Small intestine (tissue), 7 donors: ENCODE results near the gene PCYT2. TPM values are rescaled to one million over a fixed set of nuclear protein-coding genes. Genes with fewer than 3 reads are reported as not detected.

Experiments used
- DNase-seq, 2 donors: peaks; one replicate each; pipeline versions ENCODE4 v3.0.0 to v3.0.0-alpha.2; 2013
- FAIRE-seq: peaks from 2 replicates; lab custom pipeline; 2012; peaks lifted over from hg19 to GRCh38; lab: Jason Lieb, UNC
- H3K27ac ChIP-seq, 3 donors: one replicate each; pipeline ENCODE4 v1.5.1; 2013; ENCODE audit warnings: low read length in 2 of 3, mild to moderate bottlenecking in 2 of 3, control low read depth in 1 of 3, inconsistent platforms in 1 of 3, low read depth in 1 of 3, moderate library complexity in 1 of 3
- H3K27me3 ChIP-seq, 3 donors: one replicate each; pipeline ENCODE4 v1.6.1; 2013; ENCODE audit warnings: low read length in 3 of 3, inconsistent platforms in 1 of 3; ENCODE audit not compliant: control insufficient read depth in 3 of 3, insufficient read depth in 3 of 3
- H3K36me3 ChIP-seq, 3 donors: one replicate each; pipeline ENCODE4 v1.6.1; 2013; ENCODE audit warnings: low read length in 3 of 3, inconsistent platforms in 1 of 3, low read depth in 1 of 3, mild to moderate bottlenecking in 1 of 3, moderate library complexity in 1 of 3; ENCODE audit not compliant: control insufficient read depth in 3 of 3, insufficient read depth in 2 of 3
- H3K4me1 ChIP-seq, 3 donors: one replicate each; pipeline ENCODE4 v1.6.1; 2013; ENCODE audit warnings: low read length in 2 of 3, inconsistent platforms in 1 of 3, low read depth in 1 of 3, mild to moderate bottlenecking in 1 of 3, moderate library complexity in 1 of 3; ENCODE audit not compliant: control insufficient read depth in 3 of 3, insufficient read depth in 2 of 3
- H3K4me3 ChIP-seq, 3 donors: one replicate each; pipeline ENCODE4 v1.5.1; 2013; ENCODE audit warnings: low read length in 3 of 3, control low read depth in 1 of 3, inconsistent platforms in 1 of 3, low read depth in 1 of 3, mild to moderate bottlenecking in 1 of 3, moderate library complexity in 1 of 3
- H3K9me3 ChIP-seq, 2 donors: one replicate each; pipeline ENCODE4 v1.6.1; 2013; ENCODE audit warnings: low read depth in 1 of 2, low read length in 1 of 2; ENCODE audit not compliant: control insufficient read depth in 2 of 2, insufficient read depth in 1 of 2
- WGBS, 3 donors: extraction: QIAGEN DNeasy Blood & Tissue Kit; methylation state at CpG; one replicate each; pipeline ENCODE4 v1.1.7; 2013; 5-methylcytosine and 5-hydroxymethylcytosine counted together
- polyA plus RNA-seq, 4 donors: library from polyadenylated mRNA; stranded (reverse) in 3 of 4; unstranded in 1 of 4; fragments of 200-250 nt in 3 of 4; fragments of 120-200 nt in 1 of 4; gene quantifications; one replicate each; pipeline versions ENCODE4 v1.2.1 to v1.2.3, GENCODE V29; 2013
- donor health status: healthy with polysubstance abuse.
- donor health status: control.
- donor health status: control.
- donor health status: Bipolar disorder and iron deficiency.
- donor health status: healthy.

PCYT2 gene
- polyA plus RNA-seq, 4 donors, result 32.6 to 303 (median 174) TPM

DNA sequence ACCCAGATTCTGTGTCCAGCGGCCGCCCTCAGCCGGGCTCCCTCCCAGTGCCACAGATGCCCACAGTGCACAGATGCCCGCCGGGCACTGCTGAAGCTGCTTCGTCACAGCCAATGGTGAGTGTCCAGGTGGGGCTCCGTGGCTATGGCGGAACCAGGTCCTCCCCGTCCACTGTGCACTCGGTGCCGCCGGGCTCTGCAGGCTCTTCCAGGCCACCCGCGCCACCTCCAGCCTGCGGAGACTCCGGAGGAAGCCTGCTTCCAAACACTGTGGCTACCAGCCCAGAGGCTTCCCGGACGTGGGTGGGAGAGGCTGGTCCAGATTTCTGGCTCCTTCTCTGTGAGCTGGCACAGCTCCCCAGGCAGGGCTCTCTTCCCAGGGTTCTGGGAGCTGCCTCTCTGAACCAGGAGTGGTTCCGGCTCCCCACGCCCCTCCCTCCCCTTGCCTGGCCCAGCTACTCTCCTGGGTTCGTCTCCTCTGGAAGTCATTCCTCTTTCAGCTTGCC, 28.7 kb upstream of the PCYT2 start:
- Histone ChIP-seq H3K9me3 (no peaks in the 10 kb centered on the region), H3K27me3 (peaks cover 0 to 14% (median 3%) of the 10 kb centered on the region in 3 donors), H3K27ac (no peak overlapping the region), H3K4me1 (peaks cover 0 to 8% (median 0%) of the 10 kb centered on the region in 3 donors), H3K4me3 (no peak overlapping the region), H3K36me3 (peaks cover 0 to 7% (median 0%) of the 10 kb centered on the region in 3 donors)
- WGBS, 3 donors, result 84 to 90% (median 85%) methylated on average over 16 to 21 of the region's 21 CpGs
- DNase-seq (no peak), FAIRE-seq (no peak)

DNA sequence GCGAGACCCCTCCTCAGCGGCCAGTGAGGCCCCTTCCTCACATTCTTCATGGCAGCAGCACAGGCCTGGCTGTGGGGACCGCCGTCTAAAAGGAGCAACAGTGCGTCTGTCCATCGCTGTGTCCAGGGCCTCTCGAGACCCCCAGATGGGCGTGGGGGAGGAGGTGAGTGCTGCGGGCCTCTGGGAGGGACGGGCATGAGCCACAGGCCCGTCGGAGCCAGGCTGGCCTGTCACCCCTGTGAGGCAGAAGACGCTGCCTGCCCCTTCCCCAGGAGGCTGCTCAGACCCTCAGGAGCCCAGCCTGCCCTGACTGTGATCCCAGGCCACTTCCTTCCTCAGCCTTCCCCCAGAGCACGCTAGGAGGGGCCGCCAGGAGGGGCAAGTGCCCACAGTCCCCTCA, 28.0 kb upstream of the PCYT2 start:
- Histone ChIP-seq H3K27me3 (peaks cover 0 to 14% (median 0%) of the 10 kb centered on the region in 3 donors), H3K9me3 (no peaks in the 10 kb centered on the region), H3K4me1 (peaks cover 0 to 8% (median 0%) of the 10 kb centered on the region in 3 donors), H3K27ac (no peak overlapping the region), H3K4me3 (no peak overlapping the region), H3K36me3 (peaks cover 0 to 10% (median 0%) of the 10 kb centered on the region in 3 donors)
- WGBS, 3 donors, result 68 to 83% (median 79%) methylated on average over 14 to 15 of the region's 15 CpGs
- DNase-seq (no peak), FAIRE-seq (no peak)

DNA sequence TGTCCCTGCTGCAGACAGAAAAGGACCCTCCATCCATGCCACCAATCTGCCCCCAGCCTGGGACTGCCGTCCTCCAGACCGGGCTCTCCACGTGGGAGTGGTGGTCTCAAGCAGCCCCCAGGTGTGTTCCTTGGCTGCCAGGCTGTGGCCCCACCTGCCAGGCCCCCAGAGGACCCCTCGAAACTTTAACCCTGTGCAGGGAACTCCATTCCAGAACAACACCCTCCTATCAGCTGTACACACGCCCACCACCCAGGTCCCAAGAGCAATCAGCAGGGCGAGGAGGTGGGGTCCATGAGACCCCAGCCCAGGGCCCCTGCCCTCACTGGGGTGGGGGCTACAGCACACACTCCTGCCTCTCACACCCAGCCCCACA, 24.5 kb upstream of the PCYT2 start:
- H3K4me3 ChIP-seq, result no peak overlapping the region
- H3K27me3 ChIP-seq, result peaks cover 0 to 5% (median 0%) of the 10 kb centered on the region in 3 donors
- H3K4me1 ChIP-seq, result peaks cover 0 to 8% (median 0%) of the 10 kb centered on the region in 3 donors
- 86 to 89% (median 88%) methylated on average over 6 of the region's 6 CpGs for WGBS, 3 donors
- H3K36me3 ChIP-seq, result peaks cover 0 to 16% (median 0%) of the 10 kb centered on the region in 3 donors
- no peak overlapping the region for H3K27ac ChIP-seq
- no peak for FAIRE-seq
- no peak for DNase-seq
- H3K9me3 ChIP-seq, result no peaks in the 10 kb centered on the region

DNA sequence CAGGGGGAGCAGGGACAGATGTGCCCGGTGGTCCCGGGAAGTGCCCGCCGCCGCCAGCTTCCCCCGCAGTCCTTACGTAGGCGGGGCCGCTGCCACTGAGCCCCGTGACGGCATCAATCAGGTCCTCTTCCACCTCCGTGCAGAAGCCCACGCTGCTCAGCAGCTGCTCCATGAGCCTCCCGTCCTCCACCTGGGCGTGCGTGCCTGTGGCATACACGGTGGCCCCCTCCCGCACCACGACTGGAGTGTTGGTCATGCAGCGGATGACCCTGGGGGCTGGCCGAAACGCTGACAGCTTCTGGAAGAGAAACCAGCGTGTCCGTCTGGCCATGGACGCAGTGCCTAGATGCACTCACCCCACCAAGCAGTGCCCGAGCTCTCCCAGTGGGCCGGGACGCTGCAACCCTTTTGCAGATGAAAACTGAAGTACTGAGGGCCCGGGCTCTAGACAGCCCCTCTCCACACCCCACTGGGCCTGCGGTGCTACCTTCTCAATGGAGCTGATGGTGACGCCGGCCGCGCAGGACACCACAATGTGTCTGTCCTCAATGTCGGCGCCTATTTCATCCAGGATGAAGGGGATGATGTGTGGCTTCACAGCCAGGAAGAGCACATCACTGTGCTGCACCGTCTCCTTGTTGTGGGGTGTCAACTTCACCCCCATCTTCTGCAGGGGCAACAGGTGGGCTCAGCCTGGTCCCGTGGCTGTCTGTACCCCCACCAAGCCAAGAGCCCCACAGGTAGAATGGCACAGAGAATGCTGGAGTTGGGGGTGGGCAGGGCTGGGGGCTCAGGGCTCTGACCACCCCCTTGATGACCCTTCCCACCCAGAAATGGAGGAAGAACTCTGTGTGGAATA, 23.9 kb upstream of the PCYT2 start:
- no peaks in the 10 kb centered on the region for H3K9me3 ChIP-seq
- H3K27me3 ChIP-seq, result peaks cover 0 to 5% (median 0%) of the 10 kb centered on the region in 3 donors
- no peak for DNase-seq
- 93 to 96% (median 94%) methylated on average over 36 to 38 of the region's 38 CpGs for WGBS, 3 donors
- peaks cover 0 to 18% (median 0%) of the 10 kb centered on the region in 3 donors for H3K36me3 ChIP-seq
- FAIRE-seq, result no peak
- no peak overlapping the region for H3K27ac ChIP-seq
- peaks cover 0 to 8% (median 0%) of the 10 kb centered on the region in 3 donors for H3K4me1 ChIP-seq
- H3K4me3 ChIP-seq, result no peak overlapping the region

DNA sequence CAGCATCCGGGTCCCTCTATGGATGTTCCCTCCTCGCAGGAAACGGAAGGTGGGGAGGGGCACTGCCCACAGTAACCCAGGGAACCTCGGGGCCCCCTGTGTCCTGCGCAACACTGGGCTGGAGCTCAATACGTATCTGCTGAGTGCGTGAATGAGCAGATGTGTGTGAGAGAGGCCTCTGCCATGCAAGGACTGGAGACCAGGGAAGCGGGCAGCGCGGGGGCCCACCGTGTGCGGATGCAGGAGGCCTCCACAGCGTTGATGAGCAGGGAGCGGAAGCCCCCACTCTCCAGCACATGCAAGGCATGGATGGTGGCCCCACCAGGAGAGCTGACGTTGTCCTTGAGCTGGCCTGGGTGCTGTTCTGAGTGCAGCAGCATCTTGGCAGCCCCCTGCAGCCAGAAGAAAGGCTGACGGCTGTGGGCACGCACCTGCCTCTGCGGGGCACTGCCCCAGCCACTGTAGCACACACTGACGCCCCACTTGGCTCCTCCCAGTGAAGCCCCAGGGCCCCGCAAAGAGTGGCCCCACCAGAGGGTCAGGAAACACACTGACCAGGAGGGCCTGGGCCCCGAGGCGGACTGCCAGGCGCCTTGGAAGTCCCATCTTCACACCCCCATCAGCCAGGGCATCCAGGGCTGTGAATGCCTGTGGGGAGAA, 23.0 kb upstream of the PCYT2 start:
- FAIRE-seq, result no peak
- Histone ChIP-seq H3K27ac (no peak overlapping the region), H3K9me3 (no peaks in the 10 kb centered on the region), H3K4me1 (peaks cover 0 to 8% (median 0%) of the 10 kb centered on the region in 3 donors), H3K36me3 (peaks cover 0 to 18% (median 0%) of the 10 kb centered on the region in 3 donors), H3K4me3 (no peak overlapping the region), H3K27me3 (peaks cover 0 to 5% (median 0%) of the 10 kb centered on the region in 3 donors)
- 88 to 89% (median 88%) methylated on average over 22 to 23 of the region's 23 CpGs for WGBS, 3 donors
- DNase-seq, result no peak

DNA sequence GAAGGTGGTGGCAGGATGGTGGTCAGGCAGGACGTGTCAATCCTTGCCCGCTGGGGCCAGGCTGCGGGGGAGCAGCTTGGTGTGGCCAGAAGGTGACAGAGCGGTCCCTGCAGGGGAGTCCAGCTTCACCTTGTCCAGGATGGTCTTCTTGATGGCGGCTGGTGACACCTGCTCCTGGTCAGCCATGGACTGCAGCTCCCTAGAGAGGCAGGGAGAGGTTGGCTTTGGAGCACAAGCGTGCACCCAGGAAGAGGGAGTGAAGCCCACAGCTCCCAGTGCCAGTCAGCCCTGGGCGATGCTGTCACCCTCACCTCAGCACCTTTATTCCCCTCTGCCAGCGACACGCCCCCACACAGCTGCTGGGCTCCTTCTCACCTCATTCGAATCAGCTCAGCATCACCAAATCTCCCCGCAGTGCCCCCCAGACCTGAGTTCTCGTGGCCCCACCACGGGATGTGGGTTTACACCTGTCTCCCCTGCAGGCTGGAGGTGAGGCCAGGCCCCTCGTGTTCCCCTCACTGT, 22.0 kb upstream of the PCYT2 start:
- Histone ChIP-seq H3K27me3 (peaks cover 0 to 14% (median 4%) of the 10 kb centered on the region in 3 donors), H3K4me3 (no peak overlapping the region), H3K9me3 (no peaks in the 10 kb centered on the region), H3K4me1 (peaks cover 0 to 17% (median 0%) of the 10 kb centered on the region in 3 donors), H3K36me3 (peaks cover 0 to 18% (median 0%) of the 10 kb centered on the region in 3 donors), H3K27ac (no peak overlapping the region)
- DNase-seq (no peak), FAIRE-seq (no peak)
- 84 to 92% (median 85%) methylated on average over 12 to 14 of the region's 14 CpGs for WGBS, 3 donors

DNA sequence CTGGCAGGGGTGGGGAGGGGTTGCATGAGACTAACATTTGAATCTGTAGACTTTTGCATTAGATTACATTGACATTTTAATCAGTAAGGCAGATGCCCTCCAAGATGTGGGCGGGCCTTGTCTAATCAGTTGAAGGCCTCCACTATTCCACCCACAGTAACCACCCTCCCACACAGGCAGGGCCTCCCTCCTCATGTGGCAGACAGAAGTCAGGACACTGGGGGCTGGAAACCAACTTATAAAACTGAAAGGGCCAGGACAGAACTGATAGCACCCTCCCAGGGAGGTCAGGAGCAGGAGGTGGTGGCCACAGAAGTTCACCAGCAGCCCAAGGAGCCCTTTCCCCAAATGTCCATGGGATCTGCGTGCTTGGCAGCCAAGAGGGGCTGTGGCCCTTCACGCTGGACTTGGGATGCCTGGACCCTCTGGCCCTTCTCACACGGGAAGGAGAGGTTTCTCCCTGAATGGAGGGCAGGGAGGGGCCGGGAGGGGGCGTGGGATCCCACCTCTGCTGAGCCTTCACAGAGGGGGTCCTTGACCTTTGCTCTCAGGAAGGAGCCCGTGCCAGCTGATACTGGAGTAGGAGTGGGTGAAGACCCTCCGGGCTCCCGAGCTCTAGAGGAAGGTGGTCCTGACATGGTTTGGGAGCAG, 21.3 kb upstream of the PCYT2 start:
- no peak for FAIRE-seq
- Histone ChIP-seq H3K4me1 (peaks cover 0 to 16% (median 0%) of the 10 kb centered on the region in 3 donors), H3K4me3 (no peak overlapping the region), H3K36me3 (peaks cover 0 to 18% (median 0%) of the 10 kb centered on the region in 3 donors), H3K27ac (no peak overlapping the region), H3K9me3 (no peaks in the 10 kb centered on the region), H3K27me3 (peaks cover 0 to 15% (median 4%) of the 10 kb centered on the region in 3 donors)
- DNase-seq, result no peak
- 81 to 86% (median 83%) methylated on average over 9 of the region's 9 CpGs for WGBS, 3 donors
